Lower lobe of right lung (tissue), 2 donors: ENCODE measurements around the gene ABCC3. TPM values are rescaled to one million over a fixed set of nuclear protein-coding genes. Genes with fewer than 3 reads are reported as not detected.
A peak's percentile ranks its signal among the peaks of the same experiment; 100 is the strongest.

Experiments
- ATAC-seq, 2 donors: fragments of 200-7000 bp; cut with Tn5 transposase; one replicate each; pipeline ENCODE4 v1.9.1; 2020 to 2022; ENCODE audit warnings: mild to moderate bottlenecking in 2 of 2, moderate library complexity in 2 of 2
- DNase-seq: peaks from one replicate; pipeline ENCODE4 v3.0.0-alpha.2; 2020
- H3K27ac ChIP-seq: fragments of 200-600 bp; one replicate; pipeline ENCODE4 v1.8.0; 2022
- H3K27me3 ChIP-seq: fragments of 200-600 bp; one replicate; pipeline ENCODE4 v1.8.0; 2022; ENCODE audit warnings: low read depth
- H3K36me3 ChIP-seq: fragments of 200-600 bp; one replicate; pipeline ENCODE4 v1.8.0; 2022; ENCODE audit warnings: mild to moderate bottlenecking
- H3K4me1 ChIP-seq: fragments of 200-600 bp; one replicate; pipeline ENCODE4 v1.8.0; 2022
- H3K4me3 ChIP-seq: fragments of 200-600 bp; one replicate; pipeline ENCODE4 v1.8.0; 2022; ENCODE audit warnings: mild to moderate bottlenecking
- H3K9me3 ChIP-seq: fragments of 200-600 bp; one replicate; pipeline ENCODE4 v1.8.0; 2022
- CTCF ChIP-seq: fragments of 200-600 bp; IDR thresholded peaks from one replicate; pipeline ENCODE4 v1.8.0; 2022; ENCODE audit warnings: antibody characterized with exemption, mild to moderate bottlenecking
- intact Hi-C: fragments of 100-400 bp; cut with DNase I; formaldehyde crosslinking; loops from one replicate; pipeline ENCODE4 v1.11.0; 2022
- total RNA-seq: library from RNA; stranded (reverse); fragmentation: NEBNext Ultra II Directional; extraction: Animal tissue kit (Norgen Biotek cat#: 25700); gene quantifications from one replicate; pipeline ENCODE4 v1.2.1, GENCODE V29; 2021
- donor health status: DM: no; HTN: yes; CAD: no; lungs with severe emphysema.

The ABCC3 gene
- total RNA-seq, 1 donor from 2014 or later = 41.7 TPM

GRCh38 chr17:50640686-50641351 lies 6.1 kb downstream of the ABCC3 start:
- Histone ChIP-seq H3K4me3 (no peak overlapping the region), H3K9me3 (no peaks in the 10 kb centered on the region), H3K4me1 (peaks cover 48% of the 10 kb centered on the region), H3K27me3 (peaks cover under 1% of the 10 kb centered on the region), H3K36me3 (no peaks in the 10 kb centered on the region), H3K27ac (peak overlapping the region; percentile 48)
- peak; percentile 17 to 46 for ATAC-seq
- intact Hi-C loops = no loop called here
- no peak for TF ChIP-seq CTCF
- DNase-seq = no peak

- no peak for DNase-seq
- H3K36me3 ChIP-seq = no peaks in the 10 kb centered on the region
- no peaks in the 10 kb centered on the region for H3K9me3 ChIP-seq
Observed at GRCh38 chr17:50641357-50641756, 6.7 kb downstream of the ABCC3 start.

GRCh38 chr17:50642071-50642721 lies 7.5 kb downstream of the ABCC3 start:
- intact Hi-C loops = no loop called here
- H3K27ac ChIP-seq = no peak overlapping the region

More at GRCh38 chr17:50641357-50641756, 6.7 kb downstream of the ABCC3 start:
- intact Hi-C loops = no loop called here
- no peak overlapping the region for H3K4me3 ChIP-seq
- H3K27ac ChIP-seq = no peak overlapping the region
- H3K27me3 ChIP-seq = no peaks in the 10 kb centered on the region
- peaks cover 43% of the 10 kb centered on the region for H3K4me1 ChIP-seq
- ATAC-seq = no peak
- TF ChIP-seq CTCF = no peak

GRCh38 chr17:50642722-50643656 lies 8.3 kb downstream of the ABCC3 start:
- Histone ChIP-seq H3K9me3 (no peaks in the 10 kb centered on the region), H3K36me3 (no peaks in the 10 kb centered on the region), H3K27me3 (no peaks in the 10 kb centered on the region), H3K4me3 (no peak overlapping the region), H3K27ac (no peak overlapping the region), H3K4me1 (peaks cover 36% of the 10 kb centered on the region)
- intact Hi-C loops = no loop called here
- no peak for ATAC-seq
- no peak for DNase-seq
- TF ChIP-seq CTCF = no peak

More at GRCh38 chr17:50642071-50642721, 7.5 kb downstream of the ABCC3 start:
- H3K27me3 ChIP-seq = no peaks in the 10 kb centered on the region
- no peak for TF ChIP-seq CTCF
- no peak overlapping the region for H3K4me3 ChIP-seq
- H3K36me3 ChIP-seq = no peaks in the 10 kb centered on the region
- no peak for ATAC-seq
- no peak for DNase-seq
- no peaks in the 10 kb centered on the region for H3K9me3 ChIP-seq
- H3K4me1 ChIP-seq = peaks cover 40% of the 10 kb centered on the region
